Stromal cell of bone marrow (primary cell): ENCODE results near the gene RNF32.

ENCODE experiments used
- DNase-seq: peaks from one replicate; pipeline ENCODE4 v3.0.0-alpha.2; 2012; ENCODE audit warnings: low read depth

RNF32 gene

GRCh38 chr7:156640257-156640948, at the start of gene RNF32:
RNF32 (plus strand) TSS chr7:156640774; CDS start chr7:156643878, 3,104 bp downstream.
- DNase-seq: peak; percentile 67

GRCh38 chr7:156592155-156592884, 48.3 kb upstream of the RNF32 start:
- no peak for DNase-seq

GRCh38 chr7:156594283-156595080, 46.1 kb upstream of the RNF32 start:
- DNase-seq: no peak

DNA sequence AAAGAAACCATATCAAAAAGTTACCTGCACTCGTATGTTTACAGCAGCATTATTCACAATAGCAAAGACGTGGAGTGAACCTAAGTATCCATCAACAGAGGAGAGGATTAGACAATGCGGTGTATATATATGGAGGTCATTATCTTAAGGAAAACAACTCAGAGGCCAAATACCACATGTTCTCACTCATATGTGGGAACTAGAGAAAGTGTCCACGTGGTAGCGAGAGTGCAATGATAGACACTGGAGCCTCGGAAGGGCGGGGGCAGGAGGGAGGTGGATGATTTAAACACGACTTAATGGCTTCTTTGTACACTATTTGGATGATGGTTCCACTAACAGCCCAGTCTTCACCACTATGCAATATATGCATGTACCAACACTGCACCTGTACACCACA, 40.1 kb upstream of the RNF32 start:
- DNase-seq: no peak

GRCh38 chr7:156602283-156602682, 38.3 kb upstream of the RNF32 start:
- DNase-seq: no peak

- no peak for DNase-seq
These were observed 37.6 kb upstream of the RNF32 start for GRCh38 chr7:156603011-156603410.

- no peak for DNase-seq
These were observed 36.9 kb upstream of the RNF32 start for GRCh38 chr7:156603629-156604028.

DNA sequence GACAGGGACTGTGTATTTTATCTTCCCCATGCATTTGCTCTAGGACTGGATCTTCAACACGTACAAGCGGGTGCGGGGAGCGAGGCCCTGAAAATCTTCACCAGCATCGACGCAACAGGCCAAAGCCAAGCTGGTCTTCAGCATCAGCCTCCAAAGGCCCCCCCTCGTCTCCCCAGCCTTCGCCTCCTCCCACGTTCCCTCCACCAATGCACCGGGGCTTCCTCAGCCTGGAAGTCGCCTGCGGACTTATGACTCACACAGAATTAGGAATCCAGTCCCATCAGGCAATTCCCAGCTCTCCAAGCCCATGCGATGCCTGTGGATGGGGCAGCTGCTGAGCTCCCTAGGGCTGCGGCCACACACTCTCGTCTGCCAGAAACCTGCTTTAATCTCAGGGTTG, 36.3 kb upstream of the RNF32 start:
- DNase-seq: no peak

DNA sequence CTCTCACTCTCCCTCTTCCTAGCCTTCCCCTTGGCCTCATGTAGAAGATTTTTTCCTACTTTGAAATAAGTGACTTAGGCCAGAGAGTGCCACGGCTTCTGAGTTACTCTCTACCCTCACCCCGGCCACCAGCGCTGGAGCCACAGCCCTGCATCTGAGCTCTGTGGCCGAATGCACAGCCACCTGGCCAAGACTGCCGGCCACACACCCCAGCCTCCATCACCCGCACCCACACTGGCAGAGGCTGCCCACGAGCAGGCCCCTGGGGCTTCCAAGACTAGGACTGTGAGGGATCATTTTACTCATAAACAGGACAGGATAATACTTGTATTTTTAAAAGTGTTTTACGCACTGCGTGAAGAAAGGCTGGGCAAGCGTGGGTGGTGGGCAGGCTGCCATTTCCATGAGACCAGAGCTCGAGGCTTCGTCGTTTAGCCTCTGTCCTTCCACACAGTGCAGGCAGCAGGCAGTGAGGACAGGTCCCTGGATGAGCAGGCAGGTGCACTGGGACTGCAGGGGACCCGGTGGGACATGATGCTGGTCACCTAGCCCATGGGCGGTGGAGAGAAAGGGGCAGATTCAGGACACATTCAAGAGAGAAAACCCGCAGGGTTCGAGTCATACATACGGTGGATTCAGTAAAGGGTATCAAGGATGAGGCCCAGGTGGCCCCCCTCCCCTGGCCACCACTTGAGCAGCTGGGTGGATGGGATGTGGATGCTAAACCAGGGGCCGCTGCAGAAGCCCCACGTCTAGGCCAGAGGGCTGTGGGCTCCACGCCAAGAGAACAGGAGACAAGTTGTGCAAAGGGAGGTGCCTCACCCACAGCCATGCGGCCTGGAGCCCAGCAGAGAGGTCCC, 35.5 kb upstream of the RNF32 start:
- DNase-seq: no peak

GRCh38 chr7:156606135-156606534, 34.4 kb upstream of the RNF32 start:
- DNase-seq: no peak

- no peak for DNase-seq
These were observed 33.8 kb upstream of the RNF32 start for GRCh38 chr7:156606691-156607331.

DNA sequence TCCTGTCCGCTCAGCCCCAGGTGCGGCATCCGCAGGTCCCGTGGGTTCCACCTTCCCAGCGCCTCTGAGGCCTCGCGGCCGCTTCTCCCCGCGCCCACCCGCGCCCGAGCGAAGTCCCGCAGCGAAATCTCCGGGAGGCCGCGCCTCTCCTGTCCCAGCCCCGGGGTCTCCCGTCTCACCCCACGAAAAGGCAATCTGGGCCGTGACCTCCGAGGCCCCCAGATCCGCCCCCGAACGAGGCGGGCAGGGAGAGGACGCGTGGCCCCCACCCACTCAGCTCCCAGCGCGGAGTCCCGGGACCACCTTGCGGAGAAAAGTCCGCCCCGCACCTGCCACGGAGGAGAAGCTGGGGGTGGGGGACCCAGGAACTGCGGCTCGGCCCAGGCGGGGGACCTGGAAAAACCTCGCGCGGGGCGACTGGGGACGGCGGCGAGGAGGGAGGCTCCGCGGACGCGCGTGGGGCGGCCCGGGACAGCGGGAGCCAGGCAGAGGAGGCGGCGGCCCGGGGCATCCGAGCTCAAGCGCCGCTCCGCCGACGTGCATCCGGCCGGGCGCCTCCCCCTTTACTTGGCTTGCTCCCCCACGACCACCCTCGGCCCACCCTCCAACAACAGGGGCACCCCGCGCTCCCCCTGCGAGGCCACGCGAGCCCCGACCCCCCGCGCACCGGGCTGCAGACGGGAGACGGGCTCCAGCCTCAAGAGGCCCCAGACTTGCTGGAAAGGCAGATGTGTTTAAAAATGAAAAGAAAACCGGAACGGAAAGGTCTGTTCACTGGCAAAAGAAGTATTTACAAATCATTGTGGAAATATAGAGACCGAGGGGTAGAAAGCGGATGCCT, 33.0 kb upstream of the RNF32 start:
- DNase-seq: no peak

GRCh38 chr7:156608173-156608478, 32.4 kb upstream of the RNF32 start:
- no peak for DNase-seq

DNA sequence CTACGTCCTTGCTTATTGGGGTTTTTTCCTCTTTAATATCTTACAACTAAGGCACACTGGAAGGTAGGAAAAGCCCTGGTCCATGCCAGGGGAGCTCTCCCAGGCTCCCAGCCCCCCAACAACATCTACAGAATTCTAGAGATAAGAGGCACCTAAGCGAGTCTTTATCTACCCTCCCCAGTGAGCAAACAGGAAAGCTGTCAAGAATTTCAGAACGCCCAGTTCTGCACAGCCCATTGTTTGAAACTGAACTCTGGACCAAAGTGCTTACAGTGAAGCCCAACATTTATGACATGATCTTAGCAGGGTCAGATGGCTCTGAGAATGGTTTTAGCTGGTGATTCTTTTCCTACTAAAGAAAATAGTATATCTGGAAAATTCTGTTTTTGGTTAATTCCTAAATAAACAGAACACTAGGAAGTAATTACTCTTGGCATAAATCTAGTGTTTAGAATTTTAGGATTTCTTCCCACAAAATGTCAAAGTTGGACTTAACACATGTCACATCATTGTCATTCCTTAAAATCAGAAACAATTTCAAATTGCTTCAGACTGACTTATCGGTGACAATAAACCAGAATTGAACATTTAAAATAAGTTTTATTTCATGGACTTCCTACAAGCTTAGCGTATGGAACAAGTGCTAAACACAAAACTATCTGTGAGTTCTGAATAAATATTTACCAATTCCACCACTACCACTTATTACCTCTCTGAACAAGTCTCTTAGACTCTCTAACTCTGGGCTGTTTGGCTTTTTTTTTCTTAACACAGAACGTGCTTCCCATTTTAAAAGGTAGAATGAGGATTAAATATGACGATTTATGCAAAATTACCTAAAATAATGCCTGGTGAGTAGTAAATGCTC, 31.3 kb upstream of the RNF32 start:
- DNase-seq: no peak

- DNase-seq: no peak
These were observed 30.4 kb upstream of the RNF32 start for GRCh38 chr7:156610130-156610529.

DNA sequence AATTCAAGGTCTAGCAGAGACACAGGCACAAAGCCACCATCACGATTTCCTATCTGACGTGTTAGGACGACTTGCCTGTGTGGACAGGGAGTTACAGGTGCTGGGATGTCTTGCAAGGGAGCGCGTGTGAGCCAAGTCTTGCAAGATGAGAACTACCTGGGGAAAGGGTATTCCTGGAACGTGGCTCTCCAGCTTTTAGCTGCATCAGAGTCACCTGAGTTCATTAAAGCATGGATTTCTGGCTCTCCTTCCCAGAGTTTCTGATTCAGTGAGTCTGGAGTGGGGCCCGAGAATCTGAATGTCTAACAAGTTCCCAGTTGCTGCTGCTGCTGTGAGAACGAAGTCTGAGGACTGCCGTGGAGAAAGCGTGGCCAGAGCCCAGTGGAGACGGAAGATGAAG, 30.0 kb upstream of the RNF32 start:
- DNase-seq: no peak

GRCh38 chr7:156611014-156612010, 29.3 kb upstream of the RNF32 start:
- DNase-seq: no peak

DNA sequence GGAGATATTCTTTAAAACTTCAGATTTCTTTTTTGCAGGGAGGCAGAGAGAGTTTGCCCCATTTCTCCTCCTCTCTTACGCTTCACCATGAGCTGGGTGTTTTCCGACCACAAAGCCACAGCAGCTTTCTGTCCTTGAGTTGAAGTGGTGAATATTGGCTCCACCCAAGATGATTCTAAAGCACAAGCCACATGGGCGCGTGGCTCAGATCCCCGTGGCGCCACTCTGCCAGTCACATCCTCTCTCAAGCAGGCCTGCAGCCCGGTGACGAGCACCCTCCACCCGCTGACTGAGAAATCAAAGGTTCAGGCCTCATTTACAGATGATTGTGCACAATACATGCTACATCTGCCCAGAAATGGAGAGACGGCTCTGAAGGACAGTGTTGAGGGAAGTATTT, 27.6 kb upstream of the RNF32 start:
- DNase-seq: no peak
